GM12891 (cell line): ENCODE measurements around the gene TENM3.

ENCODE experiments used
- PAX5 ChIP-seq: IDR thresholded peaks from 2 replicates; pipeline ENCODE4 v1.6.1; 2011; ENCODE audit warnings: low read length, moderate library complexity, mild to moderate bottlenecking; ENCODE audit not compliant: insufficient read depth, severe bottlenecking
- POLR2A ChIP-seq: IDR thresholded peaks from 2 replicates; pipeline ENCODE4 v1.6.1; 2011; ENCODE audit warnings: low read depth, low read length, control low read depth
- POLR2AphosphoS5 ChIP-seq: IDR thresholded peaks from 2 replicates; pipeline ENCODE4 v1.6.1; 2011; ENCODE audit warnings: low read depth, low read length, control low read depth
- POU2F2 ChIP-seq: IDR thresholded peaks from 2 replicates; pipeline ENCODE4 v1.6.1; 2011; ENCODE audit warnings: low read depth, mild to moderate bottlenecking, control low read depth, low read length, moderate library complexity
- SPI1 ChIP-seq: IDR thresholded peaks from 2 replicates; pipeline ENCODE4 v1.6.1; 2011; ENCODE audit warnings: low read depth, low read length, control low read depth
- TAF1 ChIP-seq: IDR thresholded peaks from 2 replicates; pipeline ENCODE4 v1.6.1; 2011; ENCODE audit warnings: low read depth, low read length, control low read depth

- no peak for TF ChIP-seq POLR2A
- TF ChIP-seq SPI1, result no peak
- no peak for TF ChIP-seq POLR2AphosphoS5
- no peak for TF ChIP-seq TAF1
- no peak for TF ChIP-seq PAX5
- TF ChIP-seq POU2F2, result no peak
These were observed 95.5 kb downstream of the TENM3 start for GRCh38 chr4:182338746-182339145.
